ENCODE data around the gene DISC1.
"Not testable (repeated sequence)": the region's sequence is repeated elsewhere in the genome, so short reads cannot be mapped to it uniquely, and the experiment has no call there.

DISC1 gene

GRCh38 chr1:231639819-231640218 is 13.2 kb downstream of the DISC1 start:
- no peak for DNase-seq

- DNase-seq, result not testable (repeated sequence)
Observed at GRCh38 chr1:231641444-231641843, 14.9 kb downstream of the DISC1 start.

- not testable (repeated sequence) for DNase-seq
Observed at GRCh38 chr1:231642061-231642460, 15.5 kb downstream of the DISC1 start.

- DNase-seq, result no peak
Observed at GRCh38 chr1:231642618-231643017, 16.0 kb downstream of the DISC1 start.

GRCh38 chr1:231643071-231643934 is 16.7 kb downstream of the DISC1 start:
- no peak for DNase-seq

GRCh38 chr1:231643935-231644237 is 17.3 kb downstream of the DISC1 start:
- DNase-seq, result no peak

- not testable (repeated sequence) for DNase-seq
Observed at GRCh38 chr1:231645634-231646033, 19.0 kb downstream of the DISC1 start.

GRCh38 chr1:231646165-231646564 is 19.6 kb downstream of the DISC1 start:
- DNase-seq, result not testable (repeated sequence)

GRCh38 chr1:231651621-231652260 is 25.2 kb downstream of the DISC1 start:
- DNase-seq, result peak; percentile 15 to 47 (median 35)

- DNase-seq, result no peak
Observed at GRCh38 chr1:231653632-231654031, 27.0 kb downstream of the DISC1 start.

GRCh38 chr1:231656741-231657140 is 30.2 kb downstream of the DISC1 start:
- DNase-seq, result no peak

GRCh38 chr1:231658223-231658622 is 31.6 kb downstream of the DISC1 start:
- not testable (repeated sequence) for DNase-seq

GRCh38 chr1:231660198-231660597 is 33.6 kb downstream of the DISC1 start:
- DNase-seq, result no peak

GRCh38 chr1:231663211-231663792 is 36.7 kb downstream of the DISC1 start:
- DNase-seq, result peak; percentile 78 to 90 (median 89)

- DNase-seq, result peak; percentile 28 to 54 (median 44)
Observed at GRCh38 chr1:231665101-231665500, 38.5 kb downstream of the DISC1 start.

- peak; percentile 38 to 50 (median 42) for DNase-seq
Observed at GRCh38 chr1:231665726-231666125, 39.1 kb downstream of the DISC1 start.

- DNase-seq, result no peak
Observed at GRCh38 chr1:231666220-231666936, 39.8 kb downstream of the DISC1 start.

- no peak for DNase-seq
Observed at GRCh38 chr1:231666937-231667608, 40.5 kb downstream of the DISC1 start.

- no peak for DNase-seq
Observed at GRCh38 chr1:231667896-231668506, 41.4 kb downstream of the DISC1 start.

GRCh38 chr1:231668826-231669225 is 42.2 kb downstream of the DISC1 start:
- peak in 1 of 3 donors; percentile 17 for DNase-seq

GRCh38 chr1:231669864-231670621 is 43.5 kb downstream of the DISC1 start:
- DNase-seq, result not testable (repeated sequence)
